Loucy (cell line): ENCODE measurements around the gene DDX25.

Experiments
- CTCF ChIP-seq: fragments of 200-600 bp; sonication (generic); conservative IDR thresholded peaks from 2 replicates; pipeline ENCODE4 v1.5.1; 2014; ENCODE audit warnings: mild to moderate bottlenecking, antibody characterized with exemption, low read length
- EZH2phosphoT487 ChIP-seq: fragments of 200-600 bp; IDR thresholded peaks from 2 replicates; pipeline ENCODE4 v1.6.1; 2018; ENCODE audit warnings: antibody characterized with exemption, mild to moderate bottlenecking, moderate library complexity, borderline replicate concordance

DNA sequence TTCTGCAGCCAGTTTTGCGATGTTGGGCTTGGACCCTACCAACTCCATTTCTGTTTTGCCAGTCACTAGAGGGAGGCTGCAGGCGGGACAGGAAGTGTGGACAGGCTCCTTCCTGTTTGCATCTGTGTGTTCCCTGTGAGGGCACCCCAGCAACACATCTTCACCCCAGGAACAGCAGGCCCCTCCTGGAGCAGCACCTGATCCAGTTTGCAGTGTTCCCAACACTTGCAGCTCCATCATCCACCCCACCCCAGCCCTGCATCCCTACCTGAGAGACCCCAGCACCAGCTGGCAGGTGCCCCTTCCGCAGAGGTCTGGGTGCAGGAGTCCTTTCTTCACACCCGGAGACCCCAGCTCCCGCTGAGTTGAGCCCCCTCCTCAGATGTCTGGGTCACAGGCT lies 34.1 kb downstream of the DDX25 start:
- TF ChIP-seq CTCF (no peak), EZH2phosphoT487 (no peak)
